Suprapubic skin (tissue), 4 donors: ENCODE data around the gene SFMBT1. TPM values are rescaled to one million over a fixed set of nuclear protein-coding genes. Genes with fewer than 3 reads are reported as not detected.
"Not testable (repeated sequence)": the region's sequence is repeated elsewhere in the genome, so short reads cannot be mapped to it uniquely, and the experiment has no call there.

Experiments
- DNase-seq, 2 donors: peaks; one replicate each; pipeline ENCODE4 v3.0.0-alpha.2; 2019; ENCODE audit warnings: low spot score in 2 of 2
- H3K27ac ChIP-seq: fragments of 200-600 bp; sonication (generic); one replicate; pipeline ENCODE4 v1.5.1; 2019
- H3K27me3 ChIP-seq: fragments of 200-600 bp; sonication (generic); one replicate; pipeline ENCODE4 v1.5.1; 2019
- H3K36me3 ChIP-seq: fragments of 200-600 bp; sonication (generic); one replicate; pipeline ENCODE4 v1.5.1; 2019
- H3K4me1 ChIP-seq: fragments of 200-600 bp; sonication (generic); one replicate; pipeline ENCODE4 v1.5.1; 2019
- H3K4me3 ChIP-seq: fragments of 200-600 bp; sonication (generic); one replicate; pipeline ENCODE4 v1.5.1; 2019; ENCODE audit warnings: mild to moderate bottlenecking
- H3K9me3 ChIP-seq: fragments of 200-600 bp; sonication (generic); one replicate; pipeline ENCODE4 v1.5.1; 2019
- CTCF ChIP-seq, 2 donors: fragments of 200-600 bp in 1 of 2; fragments of 450-650 bp in 1 of 2; sonication (generic) in 1 of 2; IDR thresholded peaks; one replicate each; pipeline ENCODE4 v1.5.1; 2016 to 2019; ENCODE audit warnings: antibody characterized with exemption in 2 of 2, mild to moderate bottlenecking in 1 of 2, moderate library complexity in 1 of 2
- EP300 ChIP-seq: sonication (generic); formaldehyde crosslinking; IDR thresholded peaks from one replicate; pipeline ENCODE4 v1.6.1; 2017; ENCODE audit warnings: antibody characterized with exemption
- POLR2A ChIP-seq, 2 donors: fragments of 450-650 bp; IDR thresholded peaks; one replicate each; pipeline ENCODE4 v1.6.1; 2017; ENCODE audit warnings: antibody characterized with exemption in 2 of 2, mild to moderate bottlenecking in 2 of 2, moderate library complexity in 2 of 2
- POLR2AphosphoS5 ChIP-seq, 3 donors: sonication (generic); formaldehyde crosslinking; IDR thresholded peaks; one replicate each; pipeline ENCODE4 v1.6.1; 2017; ENCODE audit warnings: antibody characterized with exemption in 3 of 3
- WGBS: methylation state at CpG from one replicate; pipeline ENCODE4 v1.1.5; 2018; 5-methylcytosine and 5-hydroxymethylcytosine counted together
- total RNA-seq, 4 donors: library from RNA; depleted of rRNA; stranded (reverse); fragments of >200 nt; gene quantifications; one replicate each; pipeline ENCODE4 v1.1.0, GENCODE V29; 2016

The SFMBT1 gene
- total RNA-seq, 4 donors from 2014 or later, result 9.7 to 25.5 (median 13.1) TPM

GRCh38 chr3:53065841-53066480 lies 20.1 kb upstream of the SFMBT1 start:
- H3K27ac ChIP-seq, result no peak overlapping the region
- no peaks in the 10 kb centered on the region for H3K4me1 ChIP-seq
- DNase-seq, result peak in 1 of 2 donors; percentile 44
- H3K36me3 ChIP-seq, result no peaks in the 10 kb centered on the region
- 90% methylated on average over 6 of the region's 7 CpGs for WGBS
- TF ChIP-seq POLR2AphosphoS5 (IDR thresholded peaks at IDR 0.05) (no peak), CTCF (IDR thresholded peaks at IDR 0.05) (no peak), POLR2A (IDR thresholded peaks at IDR 0.05) (no peak), EP300 (no peak)
- H3K4me3 ChIP-seq, result no peak overlapping the region
- H3K9me3 ChIP-seq, result no peaks in the 10 kb centered on the region
- no peaks in the 10 kb centered on the region for H3K27me3 ChIP-seq

- Histone ChIP-seq H3K9me3 (no peaks in the 10 kb centered on the region), H3K4me3 (no peak overlapping the region), H3K27me3 (no peaks in the 10 kb centered on the region), H3K4me1 (no peaks in the 10 kb centered on the region), H3K36me3 (no peaks in the 10 kb centered on the region), H3K27ac (no peak overlapping the region)
- 87% methylated on average over 2 of the region's 2 CpGs for WGBS
- peak in 1 of 2 donors; percentile 32 for DNase-seq
- no peak for TF ChIP-seq POLR2AphosphoS5 (IDR thresholded peaks at IDR 0.05)
- TF ChIP-seq POLR2A (IDR thresholded peaks at IDR 0.05), result no peak
- TF ChIP-seq CTCF (IDR thresholded peaks at IDR 0.05), result no peak
- TF ChIP-seq EP300, result no peak
Observed at GRCh38 chr3:53062905-53063304, 17.0 kb upstream of the SFMBT1 start.

- H3K27ac ChIP-seq, result no peak overlapping the region
- no peaks in the 10 kb centered on the region for H3K27me3 ChIP-seq
- TF ChIP-seq EP300 (no peak), POLR2A (IDR thresholded peaks at IDR 0.05) (no peak), CTCF (IDR thresholded peaks at IDR 0.05) (no peak), POLR2AphosphoS5 (IDR thresholded peaks at IDR 0.05) (no peak)
- DNase-seq, result peak in 1 of 2 donors; percentile 25
- H3K4me3 ChIP-seq, result no peak overlapping the region
- WGBS, result 98% methylated on average over 2 of the region's 2 CpGs
- no peaks in the 10 kb centered on the region for H3K9me3 ChIP-seq
- H3K4me1 ChIP-seq, result no peaks in the 10 kb centered on the region
- no peaks in the 10 kb centered on the region for H3K36me3 ChIP-seq
Observed at GRCh38 chr3:53056442-53056841, 10.6 kb upstream of the SFMBT1 start.

- H3K27me3 ChIP-seq, H3K4me3 ChIP-seq, H3K27ac ChIP-seq, H3K9me3 ChIP-seq, H3K4me1 ChIP-seq, H3K36me3 ChIP-seq: not testable (repeated sequence)
- WGBS, result 97% methylated on average over 7 of the region's 7 CpGs
- DNase-seq, result peak in 1 of 2 donors; percentile 50
Observed at GRCh38 chr3:53054233-53054632, 8.4 kb upstream of the SFMBT1 start.

- no peak for TF ChIP-seq CTCF (IDR thresholded peaks at IDR 0.05)
- TF ChIP-seq POLR2A (IDR thresholded peaks at IDR 0.05), result no peak
- TF ChIP-seq EP300, result no peak
- Histone ChIP-seq H3K36me3 (no peaks in the 10 kb centered on the region), H3K4me3 (no peak overlapping the region), H3K4me1 (peaks cover 4% of the 10 kb centered on the region), H3K27ac (no peak overlapping the region), H3K9me3 (no peaks in the 10 kb centered on the region), H3K27me3 (no peaks in the 10 kb centered on the region)
- 91% methylated on average over 2 of the region's 2 CpGs for WGBS
- no peak for DNase-seq
Observed at GRCh38 chr3:53051929-53052328, 6.1 kb upstream of the SFMBT1 start.

GRCh38 chr3:53049987-53050386 lies 4.1 kb upstream of the SFMBT1 start:
- H3K36me3 ChIP-seq, result no peaks in the 10 kb centered on the region
- H3K4me1 ChIP-seq, result peaks cover 10% of the 10 kb centered on the region
- 79% methylated on average over 8 of the region's 8 CpGs for WGBS
- DNase-seq, result no peak
- TF ChIP-seq EP300 (no peak), POLR2A (IDR thresholded peaks at IDR 0.05) (no peak), CTCF (IDR thresholded peaks at IDR 0.05) (no peak), POLR2AphosphoS5 (IDR thresholded peaks at IDR 0.05) (no peak)
- no peaks in the 10 kb centered on the region for H3K27me3 ChIP-seq
- H3K4me3 ChIP-seq, result no peak overlapping the region
- no peak overlapping the region for H3K27ac ChIP-seq
- no peaks in the 10 kb centered on the region for H3K9me3 ChIP-seq
